ENCODE data around the gene MSRB3.

DNA sequence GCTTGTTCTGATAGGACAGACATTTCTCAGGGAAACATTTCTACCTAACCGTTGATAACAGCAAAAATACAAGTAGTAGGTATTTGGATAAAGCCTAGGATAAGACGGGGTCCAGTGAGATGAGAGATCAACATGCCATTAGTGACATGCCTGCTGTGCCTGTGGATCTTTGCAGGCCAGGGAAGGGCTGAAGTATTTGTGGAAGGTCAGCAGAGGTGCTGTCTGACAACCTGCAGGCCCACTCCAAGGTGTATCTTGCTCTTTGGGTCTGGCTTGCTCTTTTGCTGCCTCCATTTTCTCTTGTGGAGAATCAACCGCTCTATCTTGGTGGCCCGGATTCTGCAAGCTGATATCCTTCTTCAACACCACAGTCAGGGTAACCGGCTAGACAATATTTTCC is 46.7 kb downstream of the MSRB3 start:
- TF ChIP-seq, protein P1, sequence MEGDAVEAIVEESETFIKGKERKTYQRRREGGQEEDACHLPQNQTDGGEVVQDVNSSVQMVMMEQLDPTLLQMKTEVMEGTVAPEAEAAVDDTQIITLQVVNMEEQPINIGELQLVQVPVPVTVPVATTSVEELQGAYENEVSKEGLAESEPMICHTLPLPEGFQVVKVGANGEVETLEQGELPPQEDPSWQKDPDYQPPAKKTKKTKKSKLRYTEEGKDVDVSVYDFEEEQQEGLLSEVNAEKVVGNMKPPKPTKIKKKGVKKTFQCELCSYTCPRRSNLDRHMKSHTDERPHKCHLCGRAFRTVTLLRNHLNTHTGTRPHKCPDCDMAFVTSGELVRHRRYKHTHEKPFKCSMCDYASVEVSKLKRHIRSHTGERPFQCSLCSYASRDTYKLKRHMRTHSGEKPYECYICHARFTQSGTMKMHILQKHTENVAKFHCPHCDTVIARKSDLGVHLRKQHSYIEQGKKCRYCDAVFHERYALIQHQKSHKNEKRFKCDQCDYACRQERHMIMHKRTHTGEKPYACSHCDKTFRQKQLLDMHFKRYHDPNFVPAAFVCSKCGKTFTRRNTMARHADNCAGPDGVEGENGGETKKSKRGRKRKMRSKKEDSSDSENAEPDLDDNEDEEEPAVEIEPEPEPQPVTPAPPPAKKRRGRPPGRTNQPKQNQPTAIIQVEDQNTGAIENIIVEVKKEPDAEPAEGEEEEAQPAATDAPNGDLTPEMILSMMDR (IDR thresholded peaks at IDR 0.05), result no peak
- no peak for TF ChIP-seq POLR2A (IDR thresholded peaks at IDR 0.05)
- no peak for TF ChIP-seq POLR2AphosphoS5 (IDR thresholded peaks at IDR 0.05)

All from gastroesophageal sphincter (tissue), 3 donors.